NCI-H187 (cell line): ENCODE measurements around the gene TNNT2.

Source experiments
- DNase-seq, 2 experiments: peaks; one replicate each; lab custom pipeline; 2025; lab: John Stamatoyannopoulos, UW

The TNNT2 gene

DNA sequence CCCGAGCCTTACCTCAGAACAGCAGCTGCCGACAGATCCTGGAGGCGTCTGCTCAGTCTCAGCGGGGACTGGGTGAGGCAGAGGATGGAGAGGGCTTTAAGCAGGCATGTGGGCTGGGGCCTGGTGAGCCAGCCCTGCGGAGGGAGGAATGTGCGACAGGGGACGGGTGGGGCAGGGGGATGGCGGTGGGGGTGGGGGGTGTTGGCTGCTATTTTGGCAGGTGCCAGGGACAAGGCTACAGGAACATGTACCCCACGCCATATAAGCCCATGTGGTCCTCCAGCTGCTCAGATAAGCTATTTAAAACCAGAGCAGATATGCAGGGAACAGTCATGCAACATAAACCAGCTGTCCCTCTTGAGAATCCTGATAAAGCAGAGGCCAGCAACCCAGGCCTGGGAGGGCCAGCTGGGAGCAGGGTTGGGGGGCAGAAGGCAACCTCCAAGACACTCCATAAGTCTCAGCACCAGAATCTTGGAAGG lies at the start of gene TNNT2:
Gene TNNT2, minus strand, starts transcription at position 70 of the 482 bp plus-strand sequence. CDS start 4,426 bp downstream, outside the sequence.
- DNase-seq, result no peak

DNA sequence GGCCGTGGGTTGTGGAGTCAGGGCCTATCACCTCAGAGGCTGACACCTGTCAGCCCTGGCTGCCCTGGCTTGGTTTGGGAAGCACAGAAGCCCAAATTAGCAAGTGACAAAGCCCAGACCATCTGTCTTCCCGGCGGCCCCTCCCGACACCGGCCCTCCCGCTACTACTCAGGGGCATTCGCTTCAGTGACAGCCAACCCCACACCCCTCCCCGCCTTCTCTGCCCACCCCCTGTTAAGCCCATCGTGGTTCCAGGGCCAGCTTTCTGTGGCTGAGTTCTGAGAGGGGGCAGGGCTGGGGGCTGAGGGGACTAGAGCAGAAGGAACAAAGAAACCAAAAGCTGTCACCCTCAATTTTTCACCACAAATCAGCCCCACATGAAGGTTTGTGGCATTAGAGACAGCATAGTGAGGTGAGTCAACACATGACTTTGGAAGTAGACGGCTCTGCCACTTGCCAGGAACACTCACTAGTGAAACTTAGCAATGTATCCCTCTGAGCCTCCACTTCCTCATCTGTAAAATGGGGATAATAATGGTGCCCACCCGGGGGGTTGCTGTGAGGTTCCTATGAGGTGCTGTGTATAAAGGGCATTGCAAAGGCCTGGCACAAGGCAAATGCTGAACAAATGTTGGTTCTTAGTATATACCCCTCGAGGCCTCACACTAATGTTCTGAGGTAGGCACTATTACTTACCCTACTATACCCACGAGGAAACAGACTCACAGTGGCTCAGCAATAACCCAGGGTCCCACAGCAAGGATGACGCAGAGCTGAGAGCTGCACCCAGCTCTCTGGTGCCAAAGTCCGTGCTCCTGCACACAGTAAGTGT lies 49.2 kb upstream of the TNNT2 start:
- no peak for DNase-seq

DNA sequence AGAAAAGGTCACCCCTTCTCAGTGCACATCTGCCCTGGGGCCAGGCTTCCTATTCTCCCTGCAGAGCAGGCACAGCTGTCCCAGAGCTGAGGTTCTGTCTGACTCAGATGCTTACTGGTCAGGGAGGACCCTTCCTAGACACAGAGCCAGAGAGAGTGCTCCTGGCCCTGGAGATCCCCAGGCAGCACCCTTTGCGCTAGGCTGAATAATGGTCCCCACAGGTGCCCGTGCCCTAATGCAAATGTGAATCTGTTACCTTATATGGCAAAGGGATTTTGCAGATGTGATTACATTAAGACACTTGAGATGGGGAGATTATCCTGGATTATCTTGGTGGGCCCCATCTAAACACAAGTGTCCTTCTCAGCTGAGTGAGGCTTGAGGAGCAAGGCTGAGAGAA lies 46.7 kb upstream of the TNNT2 start:
- no peak for DNase-seq

DNA sequence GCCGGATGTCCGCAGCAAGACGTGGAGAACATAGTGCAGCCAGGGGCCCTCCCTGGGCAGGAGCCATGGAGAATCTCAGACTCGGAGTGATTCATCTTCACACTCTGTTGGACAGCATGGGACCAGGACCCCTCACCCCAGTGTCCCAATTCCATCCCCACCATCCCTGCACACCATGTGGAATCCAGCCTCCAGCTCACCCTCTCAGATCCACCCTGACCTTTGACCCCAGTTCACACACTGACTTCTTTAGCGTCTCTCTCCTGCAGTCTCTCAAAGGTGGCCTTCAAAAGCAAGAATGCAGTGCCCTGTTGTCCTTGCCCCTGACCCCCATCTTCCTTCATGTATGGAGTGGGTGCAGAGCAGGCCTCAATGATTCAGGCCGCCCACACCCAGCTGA lies 46.2 kb upstream of the TNNT2 start:
- no peak for DNase-seq

DNA sequence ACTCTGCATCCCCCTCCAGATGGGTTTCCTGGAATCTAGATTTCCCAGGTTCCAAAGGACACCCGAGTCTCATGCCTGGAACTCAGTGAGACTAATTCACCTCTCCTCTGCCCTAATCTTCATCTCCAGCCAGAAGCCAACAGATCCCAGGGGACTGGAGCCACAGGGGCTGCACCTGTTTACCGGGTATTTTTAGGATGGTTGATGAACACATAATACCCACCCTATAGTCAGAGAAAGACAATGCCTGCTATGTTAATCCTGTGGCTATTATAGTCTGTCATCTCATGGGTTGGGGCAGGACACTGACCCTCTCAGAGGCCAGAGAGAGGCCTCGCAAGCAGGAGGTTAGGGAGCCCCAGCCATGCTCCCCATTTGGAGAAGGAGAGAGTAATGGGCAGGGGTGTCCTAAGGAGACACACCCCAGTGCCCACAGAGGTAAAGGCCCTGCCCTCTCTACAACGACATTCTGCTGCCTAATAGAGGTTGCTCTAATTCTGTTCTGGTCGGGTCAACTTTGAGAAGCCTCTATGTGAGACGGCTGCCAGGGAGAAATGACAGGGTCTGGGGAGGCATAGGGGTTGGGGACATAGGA lies 45.1 kb upstream of the TNNT2 start:
- no peak for DNase-seq

DNA sequence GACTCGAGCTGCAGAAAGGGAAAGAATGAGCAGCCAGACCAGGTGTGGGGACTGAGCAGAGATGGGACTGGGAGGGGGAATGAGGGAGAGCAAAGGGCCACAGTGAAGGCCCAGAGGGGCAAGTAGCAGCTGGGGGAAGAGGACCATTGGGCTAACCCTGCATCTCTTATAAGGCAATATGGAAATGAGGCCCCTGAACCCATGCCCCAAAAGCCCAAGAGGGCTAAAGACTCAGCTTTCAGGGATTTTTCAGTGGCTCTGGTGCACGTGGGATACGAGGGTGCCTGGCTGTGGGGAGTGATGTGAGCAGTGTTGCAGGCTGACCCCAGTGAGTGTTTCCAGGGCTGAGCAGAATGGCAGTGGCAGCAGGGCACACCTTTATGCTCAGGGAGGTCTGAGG lies 44.5 kb upstream of the TNNT2 start:
- DNase-seq, result no peak

DNA sequence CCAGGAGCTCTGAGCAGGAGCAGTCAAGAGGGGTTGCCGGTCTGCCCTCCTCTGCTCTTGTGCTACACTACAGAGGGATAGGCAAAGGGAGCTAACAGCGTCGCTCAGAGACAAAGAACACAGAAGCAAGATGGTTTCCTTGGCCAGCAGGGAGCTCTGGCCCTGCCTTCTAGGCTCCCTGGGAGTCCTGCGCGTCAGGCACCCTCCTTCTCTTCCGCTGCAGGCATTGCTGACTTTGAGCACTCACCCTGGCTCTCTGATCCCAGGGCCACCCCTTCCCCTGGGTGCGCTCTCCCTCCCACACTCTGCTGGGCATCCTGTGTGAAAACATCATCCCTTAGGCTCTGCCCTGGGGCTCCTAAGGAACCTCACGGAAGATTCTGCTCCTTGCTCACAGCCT lies 43.6 kb upstream of the TNNT2 start:
- DNase-seq, result no peak

DNA sequence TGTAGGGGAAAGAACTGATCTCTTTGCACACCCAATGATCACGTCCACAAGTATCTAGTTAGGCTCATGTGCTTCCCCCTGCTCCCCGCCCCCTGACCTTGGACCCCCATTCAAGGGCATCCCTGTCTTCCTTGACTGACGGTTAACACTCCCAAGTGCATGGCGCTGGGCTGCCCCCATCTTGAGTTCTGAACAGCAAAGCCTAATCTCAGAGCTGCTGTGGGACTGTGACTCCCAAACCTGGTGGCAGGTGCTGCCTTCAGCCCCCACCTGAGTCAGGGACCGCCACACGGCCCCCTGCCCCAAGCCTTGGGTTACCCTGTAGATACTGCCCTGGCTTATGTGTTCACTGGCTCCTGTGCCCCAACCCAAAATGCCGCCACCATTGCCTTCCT lies 43.1 kb upstream of the TNNT2 start:
- no peak for DNase-seq

DNA sequence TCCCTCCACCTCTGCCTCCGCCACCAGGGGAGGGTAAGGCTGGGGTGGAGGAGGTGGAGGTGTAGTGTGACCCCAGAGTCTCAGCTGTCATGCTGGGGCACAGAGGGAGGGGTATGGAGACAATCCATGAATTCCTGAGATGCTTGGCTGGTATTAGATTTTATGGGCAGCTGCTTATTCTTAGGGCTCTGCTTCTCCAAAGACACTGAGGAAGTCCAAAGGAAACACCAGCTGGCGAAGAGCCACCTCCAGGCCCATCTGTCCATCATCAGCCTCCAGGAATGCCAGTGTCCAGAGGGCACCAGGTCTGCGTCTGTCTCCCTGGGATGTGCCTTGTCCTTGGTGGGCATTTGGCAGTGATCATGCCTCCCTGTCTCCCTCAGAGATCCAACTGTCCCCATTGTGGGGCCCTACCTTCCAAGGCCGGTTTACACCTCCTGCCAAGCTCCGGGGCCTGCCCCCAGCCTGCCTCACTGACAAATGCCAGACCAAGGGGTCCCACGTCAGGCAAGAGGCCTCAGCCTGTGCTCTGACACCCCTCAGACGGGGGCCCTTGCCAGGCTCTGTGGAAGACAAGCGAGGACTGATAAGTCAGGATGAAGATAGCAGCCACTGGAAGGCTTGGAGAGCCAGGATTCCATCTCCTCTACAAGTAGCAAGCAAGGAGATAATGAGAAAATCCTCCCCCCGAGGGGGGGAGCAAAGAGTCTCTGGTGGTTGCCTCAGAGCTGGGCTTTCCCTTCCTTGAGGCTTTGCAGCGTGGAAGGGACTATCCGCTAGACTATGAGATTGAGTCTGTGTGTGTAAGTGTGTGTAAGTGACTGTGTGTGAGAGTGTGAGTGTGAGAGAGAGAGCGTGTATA lies 42.5 kb upstream of the TNNT2 start:
- no peak for DNase-seq

DNA sequence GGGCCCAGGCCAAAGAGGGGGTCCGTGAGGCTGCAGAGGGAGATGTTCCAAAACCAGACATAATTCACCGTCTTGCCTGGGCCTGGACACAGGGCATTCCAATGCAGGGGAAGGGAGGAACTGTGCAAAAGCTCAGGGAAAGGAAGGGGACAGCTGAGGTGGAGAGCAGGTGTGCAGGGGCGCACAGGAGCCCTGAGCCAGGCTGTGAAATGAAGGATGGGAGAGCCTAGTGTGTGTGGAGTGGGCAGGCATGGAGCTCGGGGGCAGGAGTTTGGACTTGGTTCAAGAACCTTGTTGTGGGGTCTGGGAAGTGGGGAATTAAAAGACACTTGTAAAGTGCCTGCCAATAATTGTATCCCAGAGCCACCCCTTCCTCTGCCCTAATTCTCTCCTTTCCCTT lies 41.8 kb upstream of the TNNT2 start:
- DNase-seq, result no peak

DNA sequence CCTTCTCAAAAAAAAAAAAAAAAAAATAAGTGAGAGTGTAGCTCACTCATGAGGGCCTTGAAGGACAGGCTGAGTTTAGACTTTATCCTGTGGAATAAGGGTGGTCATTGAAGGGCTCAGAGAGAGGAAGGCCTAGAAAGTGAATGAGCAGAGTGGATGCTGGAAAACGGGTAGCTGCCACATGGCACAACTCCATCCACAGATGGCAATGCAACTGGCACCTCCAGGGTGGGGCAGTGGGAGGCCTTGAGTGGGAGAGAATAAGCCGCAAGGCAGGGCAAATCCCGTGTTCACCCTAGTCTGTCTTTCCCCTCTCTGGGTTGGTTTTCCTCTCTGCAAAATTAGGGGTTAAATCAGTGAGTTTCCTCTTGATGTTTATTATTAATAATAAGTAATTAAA lies 41.0 kb upstream of the TNNT2 start:
- DNase-seq, result no peak

DNA sequence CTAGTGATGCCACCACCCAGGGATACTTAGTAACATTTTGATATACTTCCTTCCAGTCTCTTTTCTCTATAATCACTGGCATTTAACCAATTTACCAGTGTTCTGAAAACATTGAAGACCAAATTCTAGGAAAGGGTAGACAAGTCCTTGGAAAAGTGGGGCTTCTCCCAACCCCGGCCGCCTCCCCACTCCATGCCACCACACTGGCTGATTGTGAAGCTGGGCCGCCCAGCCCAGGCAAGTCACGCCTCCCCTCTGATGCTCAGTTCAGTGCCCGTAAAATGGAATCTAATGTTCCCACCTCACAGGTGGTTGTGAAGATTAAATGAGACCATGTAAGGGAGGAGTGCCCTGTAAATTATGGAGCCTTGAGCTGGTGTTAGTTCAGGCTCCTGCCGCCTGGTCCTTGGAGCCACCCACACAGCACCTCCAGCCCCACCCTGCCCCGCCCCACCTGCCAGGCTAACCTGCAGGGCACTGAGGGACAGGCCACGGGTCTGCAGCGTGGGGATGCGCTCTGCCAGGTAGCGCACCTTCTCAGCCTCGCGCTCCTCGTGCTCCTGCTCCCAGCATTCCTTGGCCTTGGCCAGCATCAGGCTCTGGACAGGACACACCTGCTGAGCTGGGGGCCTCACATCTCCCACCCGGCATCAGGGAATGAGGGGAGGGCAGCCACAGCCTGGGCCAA lies 36.7 kb upstream of the TNNT2 start:
- no peak for DNase-seq

DNA sequence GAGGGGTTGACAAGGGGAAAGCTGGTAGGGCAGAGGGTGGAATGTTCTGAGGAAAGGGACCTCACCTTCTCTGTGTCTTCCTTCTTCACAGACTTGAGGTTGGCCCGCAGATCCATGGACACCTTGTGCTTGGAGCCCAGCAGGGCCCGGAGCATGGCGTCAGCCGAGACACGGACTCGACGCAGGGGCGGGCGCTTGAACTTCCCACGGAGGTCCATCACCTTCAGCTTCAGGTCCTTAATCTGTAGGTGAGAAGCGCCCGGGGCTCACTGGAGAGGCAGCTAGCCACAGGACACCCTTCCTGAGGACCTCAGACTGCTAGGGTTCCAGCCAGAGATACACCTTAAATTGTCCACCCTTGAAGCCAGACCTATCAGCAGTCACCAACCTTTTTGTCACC lies 33.8 kb upstream of the TNNT2 start:
- no peak for DNase-seq

DNA sequence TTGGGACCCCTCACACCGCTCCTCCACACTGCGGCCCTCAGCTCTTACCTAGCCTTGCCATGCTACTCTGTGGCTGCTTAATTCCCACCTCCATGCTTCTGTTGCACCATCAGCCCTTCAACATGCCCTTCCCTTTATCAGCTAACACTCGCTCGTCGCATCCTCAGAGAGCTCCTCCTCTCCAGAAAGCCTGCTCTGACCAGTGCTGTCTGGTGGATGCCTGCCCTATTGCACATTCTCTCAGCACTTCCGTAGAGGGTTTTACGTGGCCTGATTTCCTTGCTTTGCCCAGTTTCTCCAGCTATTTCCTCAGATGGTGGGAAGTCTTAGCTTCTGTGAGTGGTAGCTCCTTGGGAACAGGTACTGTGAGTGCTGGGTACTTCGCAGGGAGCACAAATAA lies 32.0 kb upstream of the TNNT2 start:
- no peak for DNase-seq

DNA sequence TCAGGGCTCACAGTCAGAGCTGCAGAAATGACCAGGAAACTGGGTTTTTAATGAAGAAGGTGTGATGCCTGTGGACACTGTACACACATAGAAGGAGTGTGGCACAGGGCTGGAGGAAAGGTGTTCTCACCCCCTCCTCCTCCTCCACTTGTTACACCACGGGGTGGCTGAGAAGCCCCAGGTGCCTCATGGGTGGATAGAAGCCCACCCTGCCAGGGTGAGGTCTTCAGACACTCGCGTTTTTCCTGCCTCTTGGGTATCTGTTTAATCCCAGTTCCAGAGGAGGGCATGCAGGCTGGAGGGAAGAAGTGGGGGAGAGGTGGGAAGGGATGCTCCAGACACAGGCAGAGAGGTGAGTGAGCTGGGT lies 31.3 kb upstream of the TNNT2 start:
- DNase-seq, result no peak

DNA sequence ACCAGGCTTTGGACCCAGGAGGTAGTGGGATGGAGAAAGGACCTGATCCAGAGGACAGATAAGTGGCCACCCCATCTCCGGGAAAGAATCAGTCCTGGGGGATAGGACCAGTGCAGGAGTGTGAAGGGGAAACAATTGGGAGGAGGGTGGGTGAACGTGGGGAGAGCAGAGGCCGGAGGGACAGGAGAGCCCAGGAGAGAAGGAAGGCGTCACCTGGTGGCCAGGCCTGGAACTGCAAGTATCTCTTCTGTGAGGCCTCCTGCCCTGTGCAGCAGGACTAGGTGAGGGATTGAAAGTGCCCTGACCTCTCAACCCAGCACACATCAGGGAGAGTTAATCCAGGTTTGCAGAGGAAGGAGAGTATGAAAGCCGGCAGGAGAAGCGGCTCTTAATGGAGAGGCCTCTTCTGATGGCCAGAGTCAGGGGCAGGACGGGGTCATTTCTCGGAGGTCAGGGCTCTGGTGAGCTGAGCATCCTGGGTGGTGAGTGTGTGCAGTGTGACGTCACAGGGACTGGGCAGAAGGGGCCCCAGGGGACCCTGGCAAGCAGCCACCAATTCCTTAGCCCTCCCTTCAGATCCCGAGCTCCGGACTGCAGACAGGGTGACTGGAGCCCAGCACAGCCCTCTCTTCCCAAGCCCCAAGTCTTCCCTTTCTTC lies 30.8 kb upstream of the TNNT2 start:
- DNase-seq, result peak; percentile 36 to 47

DNA sequence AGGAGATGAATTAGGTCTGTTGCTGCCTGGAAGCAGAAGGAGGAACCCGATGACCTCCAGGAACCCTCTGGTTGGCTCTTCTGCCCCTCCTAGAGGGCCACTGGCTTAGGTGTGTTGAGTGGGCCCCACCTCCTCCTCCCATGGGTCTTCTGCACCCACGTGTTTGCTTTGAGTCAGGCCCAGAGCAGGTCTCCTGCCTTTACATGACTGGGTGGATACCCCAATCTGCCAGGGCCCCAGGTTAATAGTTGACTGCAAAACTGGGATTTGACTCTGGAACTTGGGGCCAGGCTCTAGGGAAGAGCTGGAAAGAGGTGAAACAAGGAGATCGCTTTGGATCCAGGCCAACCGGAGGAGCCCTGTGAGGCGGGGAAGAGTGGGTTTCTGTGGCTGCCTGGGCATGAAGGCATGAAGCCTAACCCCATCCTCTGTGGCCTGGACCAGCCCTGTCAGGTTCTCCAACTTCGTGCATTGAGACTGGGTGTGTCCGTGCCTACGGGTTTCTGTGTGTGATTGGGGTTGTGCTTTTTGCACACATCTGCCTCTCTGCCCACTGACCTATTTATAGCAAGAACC lies 29.4 kb upstream of the TNNT2 start:
- DNase-seq, result no peak

DNA sequence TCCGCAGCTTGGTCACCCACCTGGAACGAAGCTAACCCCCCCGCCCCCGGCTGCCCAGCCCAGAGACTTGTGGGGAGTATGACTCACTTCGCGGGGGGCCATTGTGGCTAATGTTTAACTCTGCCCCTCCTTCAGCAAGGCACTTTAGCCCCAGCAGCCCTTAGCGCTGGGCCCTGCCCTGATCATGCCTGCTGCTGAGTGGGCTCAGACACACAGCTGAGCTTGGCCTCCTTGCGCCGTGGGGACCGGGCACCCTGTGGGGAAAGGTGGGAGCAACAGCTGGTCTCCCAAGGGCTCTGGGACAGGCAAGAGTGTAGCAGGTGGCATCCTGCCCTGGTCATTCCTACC lies 28.0 kb upstream of the TNNT2 start:
- no peak for DNase-seq

DNA sequence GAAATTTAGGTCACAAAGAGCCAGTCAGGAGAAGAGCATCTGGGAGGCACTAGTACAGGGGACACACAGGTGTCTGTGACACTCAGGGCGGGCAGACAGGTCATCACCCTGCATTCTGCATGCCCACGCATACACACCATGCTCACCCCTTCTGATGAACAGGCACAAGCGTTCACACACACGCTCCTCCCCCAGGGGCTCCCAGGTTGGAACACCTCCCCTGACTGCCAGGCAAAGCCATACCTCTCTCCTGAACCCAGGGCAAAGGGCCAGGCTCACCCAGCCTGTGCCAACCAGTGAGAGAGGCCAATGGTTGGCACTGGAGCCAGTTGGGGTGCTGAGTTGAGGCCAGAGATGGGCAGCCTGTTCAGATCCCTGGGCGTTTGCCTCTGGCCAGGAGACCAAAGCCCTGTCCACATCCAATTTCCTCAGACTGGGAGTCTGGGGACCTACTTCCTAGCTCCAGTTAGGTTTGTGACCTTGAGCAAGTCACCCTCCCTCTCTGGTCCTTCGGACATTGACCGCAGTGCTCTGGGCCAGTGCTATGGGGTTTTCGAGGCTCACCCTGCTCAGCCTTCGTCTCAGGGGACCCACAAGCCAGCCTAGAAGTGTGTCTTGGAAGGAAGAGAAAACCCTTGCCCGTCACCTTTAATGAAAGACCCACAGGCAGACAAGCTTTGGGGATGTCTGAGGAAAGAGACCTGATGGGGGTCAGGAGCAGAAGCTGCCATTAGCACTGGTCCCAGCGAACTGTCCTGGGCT lies 27.4 kb upstream of the TNNT2 start:
- DNase-seq, result no peak

DNA sequence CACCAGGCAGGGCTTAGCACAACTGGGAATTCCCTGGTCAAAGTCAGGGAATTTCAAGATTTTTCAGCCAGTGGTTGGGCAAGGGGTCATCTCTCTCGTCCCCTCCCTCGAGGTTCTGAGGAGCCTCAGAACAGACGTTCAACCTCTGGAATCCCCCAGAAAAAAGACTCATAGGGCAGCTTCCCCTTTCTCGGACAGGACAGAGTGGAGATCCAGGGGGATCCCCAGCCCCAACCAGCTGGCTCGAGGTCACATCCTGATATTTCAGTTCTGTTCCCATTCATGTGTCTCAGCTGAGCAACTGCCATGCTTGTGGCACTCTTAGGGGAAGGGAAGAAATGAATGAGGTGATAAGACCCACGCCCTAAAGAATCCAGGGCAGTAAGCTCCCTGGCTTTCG lies 26.6 kb upstream of the TNNT2 start:
- no peak for DNase-seq

DNA sequence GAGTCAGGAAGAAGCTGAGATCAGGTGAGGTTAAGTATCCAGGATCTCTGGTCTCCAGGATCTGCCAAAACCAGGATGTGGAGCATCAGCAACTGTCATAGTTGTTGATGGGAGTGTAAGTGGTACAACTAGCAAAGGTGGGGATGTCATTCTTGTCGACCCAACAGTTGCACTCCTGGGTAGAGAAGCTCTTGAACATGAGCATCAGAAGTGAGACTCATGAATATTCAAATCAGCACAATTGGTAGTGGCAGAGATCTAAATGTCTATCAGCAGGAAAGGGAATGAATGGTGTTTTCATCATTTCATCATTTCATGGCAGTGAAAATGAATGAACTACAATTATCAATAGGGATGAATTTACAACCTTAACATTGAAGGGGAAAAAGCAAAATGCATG lies 25.9 kb upstream of the TNNT2 start:
- no peak for DNase-seq
